ENCODE data around the gene FKBP7.
"Not testable (repeated sequence)": the region's sequence is repeated elsewhere in the genome, so short reads cannot be mapped to it uniquely, and the experiment has no call there.

Gene FKBP7

DNA sequence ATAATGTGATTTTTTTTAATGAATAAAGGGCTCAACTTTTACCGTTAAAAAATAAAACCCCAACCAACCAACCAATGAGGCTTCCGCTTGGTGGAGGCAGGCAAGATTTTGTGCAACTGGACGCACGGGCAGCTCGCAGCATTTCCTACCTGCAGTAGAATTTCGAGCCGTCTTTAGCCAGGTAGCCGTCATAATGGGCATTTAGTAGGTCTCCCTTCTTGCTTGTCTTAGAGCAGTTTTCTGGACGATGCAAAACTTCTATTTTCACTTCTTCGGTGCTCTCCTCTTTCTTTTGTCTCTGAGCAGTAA lies 316 bp downstream of the FKBP7 start:
- Histone ChIP-seq H3K27me3 (ENCODE audit: control insufficient read depth in 5 of 5, insufficient read depth in 4 of 5, low read length in 5 of 5) (no peaks in the 10 kb centered on the region), H3K36me3 (ENCODE audit: control insufficient read depth in 5 of 5, insufficient read depth in 5 of 5, low read length in 5 of 5) (no peaks in the 10 kb centered on the region), H3K9ac (ENCODE audit: low read length in 5 of 5) (peak overlapping the region; percentile 68 to 95 (median 72)), H3K4me3 (ENCODE audit: low read depth in 1 of 5, low read length in 5 of 5) (peak overlapping the region; percentile 85 to 99 (median 95)), H3K27ac (ENCODE audit: low read depth, low read length) (peak overlapping the region; percentile 98), H3K9me3 (ENCODE audit: control insufficient read depth in 5 of 5, low read length in 5 of 5) (no peaks in the 10 kb centered on the region), H3K4me1 (ENCODE audit: control insufficient read depth in 5 of 5, insufficient read depth in 5 of 5, low read length in 5 of 5) (peaks cover 3 to 44% (median 40%) of the 10 kb centered on the region in 5 donors)

DNA sequence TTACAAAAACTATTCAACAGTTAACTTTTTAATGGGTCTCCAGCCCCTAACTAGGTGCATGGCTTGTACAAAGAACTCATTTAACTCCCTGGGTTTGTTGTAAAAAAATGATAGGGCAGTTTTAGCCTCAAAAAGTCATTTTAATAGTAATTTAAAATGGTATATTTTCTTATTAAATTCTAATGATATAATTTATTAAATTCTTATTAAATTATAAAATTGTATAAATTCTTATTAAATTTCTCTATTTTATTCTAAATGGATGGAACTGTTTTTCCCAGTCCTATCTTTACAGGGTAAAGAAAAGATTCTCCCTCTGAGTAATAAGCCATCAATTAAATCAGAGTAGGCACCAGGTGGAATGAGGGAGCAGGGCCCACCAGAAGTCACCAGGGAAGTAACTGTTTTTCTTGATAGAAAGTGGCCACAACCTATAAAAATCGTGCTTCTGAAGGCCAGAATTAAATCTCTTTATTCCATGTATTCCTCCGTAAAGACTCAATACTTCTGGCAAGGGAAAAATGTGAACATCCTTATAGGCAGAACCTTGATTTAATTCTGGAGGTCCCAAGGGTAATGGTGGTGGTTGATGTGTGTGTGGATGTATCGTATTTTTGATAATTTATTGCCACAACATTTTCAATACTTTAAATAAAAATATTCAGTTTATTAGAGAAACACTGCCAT lies 814 bp downstream of the FKBP7 start:
- peak overlapping the region; percentile 68 to 95 (median 72) for H3K9ac ChIP-seq (ENCODE audit: low read length in 5 of 5)
- H3K9me3 ChIP-seq (ENCODE audit: control insufficient read depth in 5 of 5, low read length in 5 of 5), result no peaks in the 10 kb centered on the region
- H3K27ac ChIP-seq (ENCODE audit: low read depth, low read length), result peak overlapping the region; percentile 98
- H3K36me3 ChIP-seq (ENCODE audit: control insufficient read depth in 5 of 5, insufficient read depth in 5 of 5, low read length in 5 of 5), result no peaks in the 10 kb centered on the region
- H3K27me3 ChIP-seq (ENCODE audit: control insufficient read depth in 5 of 5, insufficient read depth in 4 of 5, low read length in 5 of 5), result no peaks in the 10 kb centered on the region
- peak overlapping the region; percentile 85 to 99 (median 95) for H3K4me3 ChIP-seq (ENCODE audit: low read depth in 1 of 5, low read length in 5 of 5)
- peaks cover 3 to 42% (median 35%) of the 10 kb centered on the region in 5 donors for H3K4me1 ChIP-seq (ENCODE audit: control insufficient read depth in 5 of 5, insufficient read depth in 5 of 5, low read length in 5 of 5)

DNA sequence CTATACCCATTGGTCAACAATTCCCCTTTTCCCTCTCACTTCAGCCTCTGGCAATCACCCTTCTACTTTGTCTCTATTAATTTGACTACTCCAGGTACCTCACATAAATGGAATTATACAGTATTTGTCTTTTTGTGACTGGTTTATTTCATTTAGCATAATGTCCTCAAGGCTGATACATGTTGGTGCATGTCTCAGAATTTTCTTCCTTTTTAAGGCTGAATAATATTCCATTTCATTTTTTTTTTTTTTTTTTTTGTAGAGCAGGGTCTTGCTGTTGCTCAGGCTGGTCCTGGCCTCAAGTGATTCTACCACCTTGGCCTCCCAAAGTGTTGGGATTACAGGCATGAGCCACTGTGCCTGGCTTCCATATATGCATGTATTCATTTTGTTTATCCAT lies 1.9 kb downstream of the FKBP7 start:
- Histone ChIP-seq H3K4me1 (ENCODE audit: control insufficient read depth in 5 of 5, insufficient read depth in 5 of 5, low read length in 5 of 5) (peaks cover 2 to 31% (median 24%) of the 10 kb centered on the region in 5 donors), H3K9me3 (ENCODE audit: control insufficient read depth in 5 of 5, low read length in 5 of 5) (no peaks in the 10 kb centered on the region), H3K27ac (ENCODE audit: low read depth, low read length) (no peak overlapping the region), H3K36me3 (ENCODE audit: control insufficient read depth in 5 of 5, insufficient read depth in 5 of 5, low read length in 5 of 5) (no peaks in the 10 kb centered on the region), H3K27me3 (ENCODE audit: control insufficient read depth in 5 of 5, insufficient read depth in 4 of 5, low read length in 5 of 5) (no peaks in the 10 kb centered on the region), H3K4me3 (ENCODE audit: low read depth in 1 of 5, low read length in 5 of 5) (no peak overlapping the region), H3K9ac (ENCODE audit: low read length in 5 of 5) (no peak overlapping the region)

DNA sequence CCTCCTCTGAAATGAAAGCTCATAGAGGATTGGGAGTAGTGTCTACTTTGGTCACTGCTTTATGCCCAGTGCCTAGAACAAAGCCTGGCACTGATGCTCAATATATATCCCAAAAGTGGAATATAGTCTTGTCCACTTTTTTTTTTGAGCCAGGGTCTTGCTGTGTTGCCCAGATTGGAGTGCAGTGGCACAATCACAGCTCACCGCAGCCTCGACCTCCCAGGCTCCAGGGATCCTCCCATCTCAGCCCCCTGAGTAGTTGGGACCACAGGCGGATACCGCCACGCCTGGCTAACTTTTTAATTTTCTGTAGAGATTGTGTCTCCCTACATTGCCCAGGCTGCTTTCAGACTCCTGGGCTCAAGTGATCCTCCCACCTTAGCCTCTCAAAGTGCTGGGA lies 3.8 kb downstream of the FKBP7 start:
- no peak overlapping the region for H3K9ac ChIP-seq (ENCODE audit: low read length in 5 of 5)
- H3K36me3 ChIP-seq (ENCODE audit: control insufficient read depth in 5 of 5, insufficient read depth in 5 of 5, low read length in 5 of 5), result no peaks in the 10 kb centered on the region
- H3K27me3 ChIP-seq (ENCODE audit: control insufficient read depth in 5 of 5, insufficient read depth in 4 of 5, low read length in 5 of 5), result no peaks in the 10 kb centered on the region
- H3K27ac ChIP-seq (ENCODE audit: low read depth, low read length), result no peak overlapping the region
- peaks cover 0 to 18% (median 13%) of the 10 kb centered on the region in 5 donors for H3K4me1 ChIP-seq (ENCODE audit: control insufficient read depth in 5 of 5, insufficient read depth in 5 of 5, low read length in 5 of 5)
- H3K9me3 ChIP-seq (ENCODE audit: control insufficient read depth in 5 of 5, low read length in 5 of 5), result no peaks in the 10 kb centered on the region
- no peak overlapping the region for H3K4me3 ChIP-seq (ENCODE audit: low read depth in 1 of 5, low read length in 5 of 5)

DNA sequence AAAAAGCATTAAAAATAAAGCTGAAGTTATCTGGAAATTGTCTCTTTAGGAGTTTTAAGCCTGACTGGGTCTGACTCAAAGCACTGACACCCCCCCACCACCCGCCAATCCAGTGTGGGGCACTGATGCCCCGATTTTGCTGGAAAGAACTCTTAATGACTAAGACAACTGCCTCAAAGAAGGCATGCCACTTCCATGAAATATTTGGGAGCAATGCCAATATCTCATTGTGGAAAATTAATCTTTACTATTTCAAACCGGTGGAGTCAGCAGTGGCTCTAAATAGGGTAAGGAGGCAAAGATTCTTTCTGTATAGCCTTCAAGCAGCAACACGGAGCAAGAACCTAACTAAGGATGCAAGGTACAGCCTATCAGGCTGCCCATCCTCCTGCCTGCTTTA lies 4.5 kb downstream of the FKBP7 start:
- Histone ChIP-seq H3K4me1 (ENCODE audit: control insufficient read depth in 5 of 5, insufficient read depth in 5 of 5, low read length in 5 of 5) (peaks cover 0 to 11% (median 7%) of the 10 kb centered on the region in 5 donors), H3K4me3 (ENCODE audit: low read depth in 1 of 5, low read length in 5 of 5) (no peak overlapping the region), H3K9ac (ENCODE audit: low read length in 5 of 5) (no peak overlapping the region), H3K36me3 (ENCODE audit: control insufficient read depth in 5 of 5, insufficient read depth in 5 of 5, low read length in 5 of 5) (no peaks in the 10 kb centered on the region), H3K9me3 (ENCODE audit: control insufficient read depth in 5 of 5, low read length in 5 of 5) (no peaks in the 10 kb centered on the region), H3K27ac (ENCODE audit: low read depth, low read length) (no peak overlapping the region), H3K27me3 (ENCODE audit: control insufficient read depth in 5 of 5, insufficient read depth in 4 of 5, low read length in 5 of 5) (no peaks in the 10 kb centered on the region)

DNA sequence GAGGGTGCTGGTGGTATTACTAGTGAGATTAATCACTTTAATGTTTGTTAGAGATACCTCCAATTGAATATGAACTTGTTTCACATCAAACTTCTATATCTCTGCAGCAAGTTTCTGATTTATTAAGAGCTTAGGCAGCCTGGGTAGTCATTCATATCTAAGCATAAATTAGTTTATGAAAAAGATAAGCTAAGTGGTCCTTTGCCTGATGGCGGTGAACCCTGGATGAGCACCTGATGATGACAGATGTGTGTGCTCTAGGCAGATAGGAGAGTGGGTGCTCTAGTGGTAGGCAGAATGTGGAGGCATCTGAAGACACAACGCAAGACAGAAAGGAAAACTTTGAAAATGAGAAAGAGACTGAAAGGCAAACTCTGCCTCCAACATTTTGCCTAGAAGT lies 5.0 kb downstream of the FKBP7 start:
- H3K4me3 ChIP-seq (ENCODE audit: low read depth in 1 of 5, low read length in 5 of 5), result no peak overlapping the region
- no peak overlapping the region for H3K27ac ChIP-seq (ENCODE audit: low read depth, low read length)
- H3K4me1 ChIP-seq (ENCODE audit: control insufficient read depth in 5 of 5, insufficient read depth in 5 of 5, low read length in 5 of 5), result peaks cover 0 to 7% (median 4%) of the 10 kb centered on the region in 5 donors
- no peaks in the 10 kb centered on the region for H3K36me3 ChIP-seq (ENCODE audit: control insufficient read depth in 5 of 5, insufficient read depth in 5 of 5, low read length in 5 of 5)
- H3K27me3 ChIP-seq (ENCODE audit: control insufficient read depth in 5 of 5, insufficient read depth in 4 of 5, low read length in 5 of 5), result no peaks in the 10 kb centered on the region
- H3K9ac ChIP-seq (ENCODE audit: low read length in 5 of 5), result no peak overlapping the region
- H3K9me3 ChIP-seq (ENCODE audit: control insufficient read depth in 5 of 5, low read length in 5 of 5), result no peaks in the 10 kb centered on the region

DNA sequence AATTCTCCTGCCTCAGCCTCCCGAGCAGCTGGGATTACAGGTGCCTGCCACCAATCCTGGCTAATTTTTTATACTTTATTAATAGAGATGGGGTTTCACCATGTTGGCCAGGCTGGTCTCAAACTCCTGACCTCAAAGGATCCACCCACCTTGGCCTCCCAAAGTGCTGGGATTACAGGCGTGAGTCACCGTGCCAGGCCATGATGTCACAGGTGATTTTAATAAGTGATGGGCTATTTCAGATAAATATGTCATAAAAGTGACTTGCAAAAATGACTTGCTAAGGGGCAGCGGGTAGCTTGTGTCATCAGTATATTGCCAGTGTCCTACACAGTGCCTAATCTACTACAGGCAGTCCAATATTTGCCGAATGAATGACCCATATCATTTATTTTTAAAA lies 7.1 kb downstream of the FKBP7 start:
- not testable (repeated sequence) for H3K9ac ChIP-seq (ENCODE audit: low read length in 5 of 5); H3K4me3 ChIP-seq (ENCODE audit: low read depth in 1 of 5, low read length in 5 of 5); H3K4me1 ChIP-seq (ENCODE audit: control insufficient read depth in 5 of 5, insufficient read depth in 5 of 5, low read length in 5 of 5); H3K9me3 ChIP-seq (ENCODE audit: control insufficient read depth in 5 of 5, low read length in 5 of 5); H3K36me3 ChIP-seq (ENCODE audit: control insufficient read depth in 5 of 5, insufficient read depth in 5 of 5, low read length in 5 of 5); H3K27me3 ChIP-seq (ENCODE audit: control insufficient read depth in 5 of 5, insufficient read depth in 4 of 5, low read length in 5 of 5); H3K27ac ChIP-seq (ENCODE audit: low read depth, low read length)

DNA sequence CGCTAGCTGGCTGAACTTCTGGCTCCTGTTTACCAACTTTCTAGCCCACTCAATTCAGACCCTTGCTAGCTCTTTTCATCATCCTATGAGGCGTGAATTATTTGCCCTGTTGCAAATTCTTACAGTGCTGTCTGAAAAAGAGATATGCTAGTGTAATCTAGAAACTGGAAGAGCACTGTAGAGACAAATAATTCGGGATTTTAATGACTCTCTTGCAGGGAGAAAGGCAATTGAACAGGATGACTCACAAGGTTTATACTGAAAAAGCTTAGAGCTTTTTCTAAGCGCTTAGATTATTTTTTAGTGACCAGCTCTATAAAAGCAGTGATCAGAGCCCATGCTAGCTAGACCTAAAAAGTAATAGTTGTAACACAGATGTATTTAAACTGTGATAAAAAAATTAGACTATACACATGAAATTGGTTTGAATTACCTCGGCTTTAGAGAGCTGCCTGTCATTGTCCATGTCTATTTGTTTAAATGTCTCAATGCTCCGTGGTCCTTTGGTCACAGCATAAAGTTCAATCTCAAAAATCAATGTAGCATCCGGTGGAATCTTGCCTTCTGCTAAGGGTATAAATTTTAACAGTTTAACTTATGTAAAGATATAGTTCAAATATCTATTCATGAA lies 9.1 kb downstream of the FKBP7 start:
- no peak overlapping the region for H3K9ac ChIP-seq (ENCODE audit: low read length in 5 of 5)
- H3K4me1 ChIP-seq (ENCODE audit: control insufficient read depth in 5 of 5, insufficient read depth in 5 of 5, low read length in 5 of 5), result peaks cover 0 to 2% (median 0%) of the 10 kb centered on the region in 5 donors
- H3K36me3 ChIP-seq (ENCODE audit: control insufficient read depth in 5 of 5, insufficient read depth in 5 of 5, low read length in 5 of 5), result peaks cover 0 to 8% (median 4%) of the 10 kb centered on the region in 5 donors
- no peaks in the 10 kb centered on the region for H3K9me3 ChIP-seq (ENCODE audit: control insufficient read depth in 5 of 5, low read length in 5 of 5)
- no peak overlapping the region for H3K4me3 ChIP-seq (ENCODE audit: low read depth in 1 of 5, low read length in 5 of 5)
- no peaks in the 10 kb centered on the region for H3K27me3 ChIP-seq (ENCODE audit: control insufficient read depth in 5 of 5, insufficient read depth in 4 of 5, low read length in 5 of 5)
- H3K27ac ChIP-seq (ENCODE audit: low read depth, low read length), result no peak overlapping the region

DNA sequence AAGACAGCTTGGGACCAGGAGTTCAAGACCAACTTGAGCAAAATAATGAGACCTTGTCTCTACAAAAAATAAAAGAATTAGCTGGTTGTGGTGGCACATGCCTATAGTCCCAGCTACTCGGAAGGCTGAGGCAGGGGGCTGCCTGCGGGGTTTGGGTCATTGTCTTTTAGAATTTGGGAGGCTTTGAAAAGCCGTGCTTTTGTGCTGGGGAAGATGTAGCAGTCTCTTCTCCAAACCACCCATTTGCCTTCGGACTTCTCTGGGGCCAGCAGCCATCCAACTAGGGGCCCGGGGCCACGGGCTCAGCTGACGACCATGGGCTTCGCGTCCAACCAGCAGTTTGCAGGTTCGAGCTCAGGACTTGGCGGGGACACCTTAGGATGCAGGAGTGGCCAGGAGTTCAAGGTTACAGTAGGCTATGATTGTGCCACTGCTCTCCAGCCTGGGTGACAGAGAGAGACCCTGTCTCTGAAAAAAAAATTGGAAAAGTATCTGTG lies 21.0 kb downstream of the FKBP7 start:
- Histone ChIP-seq H3K36me3 (ENCODE audit: control insufficient read depth in 5 of 5, insufficient read depth in 5 of 5, low read length in 5 of 5) (peaks cover 0 to 3% (median 0%) of the 10 kb centered on the region in 5 donors), H3K27ac (ENCODE audit: low read depth, low read length) (no peak overlapping the region), H3K27me3 (ENCODE audit: control insufficient read depth in 5 of 5, insufficient read depth in 4 of 5, low read length in 5 of 5) (no peaks in the 10 kb centered on the region), H3K4me1 (ENCODE audit: control insufficient read depth in 5 of 5, insufficient read depth in 5 of 5, low read length in 5 of 5) (no peaks in the 10 kb centered on the region), H3K9me3 (ENCODE audit: control insufficient read depth in 5 of 5, low read length in 5 of 5) (no peaks in the 10 kb centered on the region), H3K4me3 (ENCODE audit: low read depth in 1 of 5, low read length in 5 of 5) (no peak overlapping the region), H3K9ac (ENCODE audit: low read length in 5 of 5) (no peak overlapping the region)

DNA sequence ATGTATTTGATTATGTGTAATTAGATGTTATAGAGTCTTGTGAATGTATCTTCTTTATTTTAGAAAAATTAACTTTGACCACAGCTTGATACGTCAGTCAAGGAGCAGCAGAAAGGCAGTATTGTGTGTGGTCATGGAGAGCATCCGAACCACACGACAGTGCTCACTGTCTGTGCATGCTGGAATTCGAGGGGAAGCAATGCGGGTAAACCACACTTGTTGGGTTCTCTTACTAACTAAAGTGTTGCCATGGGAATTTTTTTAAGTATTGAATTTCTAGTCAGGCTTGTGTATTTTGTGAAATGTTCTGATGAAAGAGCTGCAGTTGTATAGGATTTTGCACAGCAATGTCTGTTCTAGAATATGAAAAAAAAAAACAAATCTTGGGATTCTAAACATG lies 22.5 kb downstream of the FKBP7 start:
- Histone ChIP-seq H3K27ac (ENCODE audit: low read depth, low read length) (no peak overlapping the region), H3K36me3 (ENCODE audit: control insufficient read depth in 5 of 5, insufficient read depth in 5 of 5, low read length in 5 of 5) (peaks cover 0 to under 1% (median 0%) of the 10 kb centered on the region in 5 donors), H3K9me3 (ENCODE audit: control insufficient read depth in 5 of 5, low read length in 5 of 5) (no peaks in the 10 kb centered on the region), H3K4me3 (ENCODE audit: low read depth in 1 of 5, low read length in 5 of 5) (no peak overlapping the region), H3K27me3 (ENCODE audit: control insufficient read depth in 5 of 5, insufficient read depth in 4 of 5, low read length in 5 of 5) (no peaks in the 10 kb centered on the region), H3K9ac (ENCODE audit: low read length in 5 of 5) (no peak overlapping the region), H3K4me1 (ENCODE audit: control insufficient read depth in 5 of 5, insufficient read depth in 5 of 5, low read length in 5 of 5) (peaks cover 0 to 8% (median 0%) of the 10 kb centered on the region in 5 donors)
